ENCODE measurements around the gene OR52R1. TPM values are rescaled to one million over a fixed set of nuclear protein-coding genes. Genes with fewer than 3 reads are reported as not detected.
"Not testable (repeated sequence)": the region's sequence is repeated elsewhere in the genome, so short reads cannot be mapped to it uniquely, and the experiment has no call there.

OR52R1 gene
- total RNA-seq, 1 experiment from 2014 or later = not detected

GRCh38 chr11:4808476-4808875, 4.3 kb upstream of the OR52R1 start:
- no peak overlapping the region for H3K4me3 ChIP-seq
- no peaks in the 10 kb centered on the region for H3K9me3 ChIP-seq (ENCODE audit: insufficient read depth, low read depth)
- no TSS peak for BruUV-seq (replicated peaks)
- no peaks in the 10 kb centered on the region for H3K36me3 ChIP-seq (ENCODE audit: low read depth)
- ChIA-PET CTCF (no interaction called here), POLR2A (ENCODE audit: unreplicated experiment) (no interaction called here)
- H3K4me1 ChIP-seq (replicated peaks; ENCODE audit: insufficient read depth) = no peaks in the 10 kb centered on the region
- H3F3A ChIP-seq (ENCODE audit: insufficient read depth, low read depth) = no peaks in the 10 kb centered on the region
- no peaks in the 10 kb centered on the region for H3K27me3 ChIP-seq (ENCODE audit: insufficient read depth, low read depth)
- no peaks in the 10 kb centered on the region for H4K20me1 ChIP-seq (ENCODE audit: insufficient read depth)
- no peaks in the 10 kb centered on the region for H3K9me2 ChIP-seq (ENCODE audit: insufficient read depth)
- H2AFZ ChIP-seq = no peak overlapping the region
- DNase-seq = no peak
- no peak overlapping the region for H3K4me2 ChIP-seq
- H3K27ac ChIP-seq = no peak overlapping the region
- no peaks in the 10 kb centered on the region for H3K79me2 ChIP-seq (ENCODE audit: low read depth)
- TF ChIP-seq CTCF (conservative IDR thresholded peaks at IDR 0.05) (no peak), EZH2 (IDR thresholded peaks at IDR 0.05; ENCODE audit: low read depth) (no peak)
- intact Hi-C loops (cut with micrococcal nuclease; ENCODE audit: unreplicated experiment) = no loop called here

DNA sequence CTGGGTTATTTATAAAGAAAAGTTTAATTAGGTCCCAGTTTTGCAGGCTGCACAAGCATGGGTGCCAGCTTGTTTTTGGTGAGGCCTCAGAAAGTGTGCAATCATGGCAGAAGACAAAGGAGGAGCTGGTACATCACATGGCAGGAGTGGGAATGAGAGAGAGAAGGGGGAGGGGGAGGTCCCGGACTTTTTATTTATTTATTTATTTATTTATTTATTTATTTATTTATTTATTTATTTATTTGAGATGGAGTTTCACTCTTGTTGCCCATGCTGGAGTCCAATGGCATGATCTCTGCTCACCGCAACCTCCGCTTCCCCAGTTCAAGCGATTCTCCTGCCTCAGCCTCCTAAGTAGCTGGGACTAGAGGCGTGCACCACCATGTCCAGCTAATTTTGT, 2.9 kb downstream of the OR52R1 start:
- BruUV-seq (replicated peaks); H3K4me3 ChIP-seq; H3K9me2 ChIP-seq (ENCODE audit: insufficient read depth); H3K79me2 ChIP-seq (ENCODE audit: low read depth); DNase-seq; H3K36me3 ChIP-seq (ENCODE audit: low read depth); H3K27ac ChIP-seq; H3K27me3 ChIP-seq (ENCODE audit: insufficient read depth, low read depth); H3F3A ChIP-seq (ENCODE audit: insufficient read depth, low read depth); intact Hi-C loops (cut with micrococcal nuclease; ENCODE audit: unreplicated experiment); H3K4me1 ChIP-seq (replicated peaks; ENCODE audit: insufficient read depth); H4K20me1 ChIP-seq (ENCODE audit: insufficient read depth); CTCF ChIA-PET; H3K9me3 ChIP-seq (ENCODE audit: insufficient read depth, low read depth); POLR2A ChIA-PET (ENCODE audit: unreplicated experiment); H3K4me2 ChIP-seq; H2AFZ ChIP-seq: not testable (repeated sequence)

DNA sequence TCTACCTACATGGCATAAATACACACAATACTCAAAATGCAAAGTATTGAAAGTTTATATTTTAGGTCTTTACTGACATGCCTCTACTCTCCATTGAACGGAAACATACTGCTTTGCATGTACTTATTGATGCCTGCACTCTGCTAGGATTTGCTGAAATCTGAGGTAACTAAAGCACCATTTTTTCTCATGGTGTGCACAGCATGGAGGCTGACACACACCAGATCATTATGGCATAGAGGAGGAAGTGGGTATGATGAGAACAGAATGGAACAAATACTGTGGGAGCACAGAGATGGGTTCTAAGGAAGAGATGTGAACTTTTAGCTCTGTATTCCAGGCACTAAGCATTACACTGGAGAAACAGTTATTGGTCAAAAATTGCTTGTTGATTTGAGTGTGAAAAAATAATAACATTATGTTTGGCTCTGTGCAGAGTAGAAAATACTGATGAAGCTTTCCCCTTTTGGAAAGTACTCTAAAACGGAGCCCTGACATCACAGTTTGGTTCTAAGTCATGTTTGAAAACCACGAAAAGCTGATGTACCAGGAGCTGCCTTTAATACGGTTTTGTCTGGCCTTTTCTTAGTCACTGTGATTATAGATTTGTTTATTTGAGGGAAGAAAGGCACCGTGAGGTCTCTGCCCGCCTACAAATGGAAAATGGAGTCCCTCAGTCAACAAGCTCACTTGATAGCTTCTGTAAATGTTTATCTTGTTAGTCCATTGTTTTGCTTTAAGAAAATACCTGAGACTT, 5.6 kb downstream of the OR52R1 start:
- no peaks in the 10 kb centered on the region for H3K9me2 ChIP-seq (ENCODE audit: insufficient read depth)
- no peak overlapping the region for H3K4me2 ChIP-seq
- no peaks in the 10 kb centered on the region for H3F3A ChIP-seq (ENCODE audit: insufficient read depth, low read depth)
- H4K20me1 ChIP-seq (ENCODE audit: insufficient read depth) = no peaks in the 10 kb centered on the region
- no peaks in the 10 kb centered on the region for H3K79me2 ChIP-seq (ENCODE audit: low read depth)
- POLR2A ChIA-PET (ENCODE audit: unreplicated experiment) = no interaction called here
- DNase-seq = no peak
- H3K27ac ChIP-seq = no peak overlapping the region
- no peaks in the 10 kb centered on the region for H3K9me3 ChIP-seq (ENCODE audit: insufficient read depth, low read depth)
- intact Hi-C loops (cut with micrococcal nuclease; ENCODE audit: unreplicated experiment) = no loop called here
- H3K36me3 ChIP-seq (ENCODE audit: low read depth) = no peaks in the 10 kb centered on the region
- H3K4me1 ChIP-seq (replicated peaks; ENCODE audit: insufficient read depth) = no peaks in the 10 kb centered on the region
- no peak overlapping the region for H2AFZ ChIP-seq
- H3K4me3 ChIP-seq = no peak overlapping the region
- no peaks in the 10 kb centered on the region for H3K27me3 ChIP-seq (ENCODE audit: insufficient read depth, low read depth)
- CTCF ChIA-PET = no interaction called here
- TF ChIP-seq CTCF (conservative IDR thresholded peaks at IDR 0.05) = no peak
- no peak for TF ChIP-seq EZH2 (IDR thresholded peaks at IDR 0.05; ENCODE audit: low read depth)
- BruUV-seq (replicated peaks) = no TSS peak

- H3K4me3 ChIP-seq = no peak overlapping the region
- H3K9me2 ChIP-seq (ENCODE audit: insufficient read depth) = no peaks in the 10 kb centered on the region
- no peaks in the 10 kb centered on the region for H3F3A ChIP-seq (ENCODE audit: insufficient read depth, low read depth)
- no peak overlapping the region for H3K27ac ChIP-seq
- no peak for DNase-seq
- no peak overlapping the region for H2AFZ ChIP-seq
- ChIA-PET CTCF (no interaction called here), POLR2A (ENCODE audit: unreplicated experiment) (no interaction called here)
- TF ChIP-seq CTCF (conservative IDR thresholded peaks at IDR 0.05) (no peak), EZH2 (IDR thresholded peaks at IDR 0.05; ENCODE audit: low read depth) (no peak)
- no TSS peak for BruUV-seq (replicated peaks)
- H3K4me1 ChIP-seq (replicated peaks; ENCODE audit: insufficient read depth) = no peaks in the 10 kb centered on the region
- H3K36me3 ChIP-seq (ENCODE audit: low read depth) = no peaks in the 10 kb centered on the region
- no peak overlapping the region for H3K4me2 ChIP-seq
- no peaks in the 10 kb centered on the region for H3K79me2 ChIP-seq (ENCODE audit: low read depth)
- intact Hi-C loops (cut with micrococcal nuclease; ENCODE audit: unreplicated experiment) = no loop called here
- no peaks in the 10 kb centered on the region for H4K20me1 ChIP-seq (ENCODE audit: insufficient read depth)
- H3K27me3 ChIP-seq (ENCODE audit: insufficient read depth, low read depth) = no peaks in the 10 kb centered on the region
- H3K9me3 ChIP-seq (ENCODE audit: insufficient read depth, low read depth) = no peaks in the 10 kb centered on the region
Measured at GRCh38 chr11:4797206-4797605, 7.0 kb downstream of the OR52R1 start.
